SJSA1 (cell line): ENCODE results near the gene NLGN3. TPM values are rescaled to one million over a fixed set of nuclear protein-coding genes. Genes with fewer than 3 reads are reported as not detected.

Experiments used
- DNase-seq, 2 experiments: peaks; one replicate each; pipeline ENCODE4 v3.0.0-alpha.2; 2015 to 2020; ENCODE audit warnings: low spot score in 2 of 2, low read depth in 1 of 2
- H3K27ac ChIP-seq: fragments of 250-450 bp; sonication (Bioruptor Pico); 2 replicates; pipeline ENCODE4 v1.5.1; 2020; ENCODE audit warnings: mild to moderate bottlenecking, moderate library complexity
- H3K27me3 ChIP-seq: fragments of 250-450 bp; sonication (Bioruptor Pico); replicated peaks from 2 replicates; pipeline ENCODE4 v1.5.1; 2020; ENCODE audit warnings: mild to moderate bottlenecking, moderate library complexity
- H3K36me3 ChIP-seq: fragments of 250-450 bp; sonication (Bioruptor Pico); 2 replicates; pipeline ENCODE4 v1.5.1; 2020; ENCODE audit warnings: mild to moderate bottlenecking
- H3K4me1 ChIP-seq: fragments of 250-450 bp; sonication (Bioruptor Pico); replicated peaks from 2 replicates; pipeline ENCODE4 v1.6.1; 2021; ENCODE audit warnings: mild to moderate bottlenecking
- H3K4me3 ChIP-seq: fragments of 250-450 bp; sonication (Bioruptor Pico); 2 replicates; pipeline ENCODE4 v1.5.1; 2020; ENCODE audit warnings: mild to moderate bottlenecking
- H3K9me3 ChIP-seq: fragments of 250-450 bp; sonication (Bioruptor Pico); replicated peaks from 2 replicates; pipeline ENCODE4 v1.5.1; 2020; ENCODE audit warnings: mild to moderate bottlenecking
- total RNA-seq: library from RNA; depleted of rRNA; stranded (reverse); fragments of >200 nt; shearing (Covaris generic); gene quantifications from 2 replicates; pipeline ENCODE4 v1.2.3, GENCODE V29; 2014

Gene NLGN3
- total RNA-seq, 1 experiment from 2014 or later, result not detected

DNA sequence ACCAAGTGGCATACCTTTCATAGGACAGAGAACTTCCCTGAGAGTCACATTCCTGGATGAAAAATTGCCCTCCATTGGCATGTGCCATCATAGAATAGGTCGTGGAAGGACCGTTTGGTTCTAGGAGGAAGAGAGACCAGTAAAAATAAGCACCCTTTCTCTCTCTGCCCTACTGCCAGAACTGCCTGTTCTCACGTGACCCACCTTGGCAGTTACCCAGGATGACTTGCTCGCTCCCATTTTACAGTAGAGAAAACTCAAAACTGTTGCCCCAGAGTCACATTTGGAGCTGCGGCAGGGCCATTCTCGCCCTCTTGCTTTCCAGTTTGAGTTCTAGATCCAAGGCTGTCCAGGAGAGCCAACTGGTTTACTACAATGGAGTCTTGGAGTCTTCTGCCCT, 1.1 kb upstream of the NLGN3 start:
- Histone ChIP-seq H3K9me3 (no peaks in the 10 kb centered on the region), H3K36me3 (no peaks in the 10 kb centered on the region), H3K27me3 (no peaks in the 10 kb centered on the region), H3K4me3 (no peak overlapping the region), H3K27ac (no peak overlapping the region), H3K4me1 (no peaks in the 10 kb centered on the region)
- DNase-seq, result no peak

- no peaks in the 10 kb centered on the region for H3K27me3 ChIP-seq
- DNase-seq, result no peak
- H3K36me3 ChIP-seq, result no peaks in the 10 kb centered on the region
- no peaks in the 10 kb centered on the region for H3K4me1 ChIP-seq
- H3K27ac ChIP-seq, result no peak overlapping the region
- no peaks in the 10 kb centered on the region for H3K9me3 ChIP-seq
- H3K4me3 ChIP-seq, result no peak overlapping the region
Measured at GRCh38 chrX:71147496-71148277, 3.0 kb downstream of the NLGN3 start.

- Histone ChIP-seq H3K27ac (no peak overlapping the region), H3K36me3 (no peaks in the 10 kb centered on the region), H3K4me1 (no peaks in the 10 kb centered on the region), H3K4me3 (no peak overlapping the region), H3K9me3 (no peaks in the 10 kb centered on the region), H3K27me3 (no peaks in the 10 kb centered on the region)
- no peak for DNase-seq
Measured at GRCh38 chrX:71148278-71148663, 3.6 kb downstream of the NLGN3 start.

- no peaks in the 10 kb centered on the region for H3K36me3 ChIP-seq
- H3K27ac ChIP-seq, result no peak overlapping the region
- H3K27me3 ChIP-seq, result no peaks in the 10 kb centered on the region
- no peak overlapping the region for H3K4me3 ChIP-seq
- no peak for DNase-seq
- H3K9me3 ChIP-seq, result no peaks in the 10 kb centered on the region
- no peaks in the 10 kb centered on the region for H3K4me1 ChIP-seq
Measured at GRCh38 chrX:71151366-71151765, 6.7 kb downstream of the NLGN3 start.

DNA sequence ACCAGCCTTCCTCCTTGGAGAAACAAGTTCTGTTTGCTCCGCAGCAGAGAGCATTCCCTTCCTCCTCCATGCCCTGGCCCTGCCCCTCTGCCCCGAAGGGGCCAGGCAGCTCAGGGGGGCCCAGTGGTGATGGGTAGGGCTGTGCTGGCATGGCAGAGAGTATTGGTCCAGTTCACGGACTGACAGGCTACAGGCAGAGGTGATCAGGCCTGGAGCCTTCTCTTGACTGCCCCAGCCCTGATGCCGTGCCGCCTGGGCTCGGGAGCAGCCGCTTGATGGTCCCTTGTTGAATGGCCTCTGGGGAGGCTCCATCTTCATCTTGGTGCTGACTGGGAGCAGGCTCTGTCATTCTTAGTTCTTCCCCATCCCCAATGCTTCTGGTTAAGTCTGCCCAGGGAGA, 9.6 kb downstream of the NLGN3 start:
- Histone ChIP-seq H3K9me3 (no peaks in the 10 kb centered on the region), H3K27ac (no peak overlapping the region)
- DNase-seq, result no peak

DNA sequence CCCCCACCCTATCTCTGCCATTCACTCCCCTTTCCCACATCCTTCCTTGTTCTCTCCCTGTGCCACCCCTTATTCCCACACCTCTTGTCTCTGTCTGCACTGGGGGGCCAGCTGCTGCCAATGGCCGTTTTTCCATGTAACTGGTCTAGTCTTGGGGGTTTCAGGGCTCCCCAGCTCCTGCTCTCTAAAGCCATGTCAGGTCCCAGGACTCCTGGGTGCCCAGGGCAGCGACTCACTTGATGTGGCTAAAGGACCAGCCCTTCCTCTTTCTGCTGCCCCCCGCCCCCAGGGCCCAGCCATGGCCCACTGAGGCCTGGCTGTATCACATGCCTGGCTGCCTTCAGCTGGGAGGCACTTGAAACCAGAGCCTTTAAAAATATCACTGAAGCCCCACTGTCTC, 10.0 kb downstream of the NLGN3 start:
- H3K4me1 ChIP-seq, result no peaks in the 10 kb centered on the region
- no peak for DNase-seq

More for the DNA sequence above, 9.6 kb downstream of the NLGN3 start:
- Histone ChIP-seq H3K4me3 (no peak overlapping the region), H3K4me1 (no peaks in the 10 kb centered on the region), H3K27me3 (no peaks in the 10 kb centered on the region), H3K36me3 (no peaks in the 10 kb centered on the region)

DNA sequence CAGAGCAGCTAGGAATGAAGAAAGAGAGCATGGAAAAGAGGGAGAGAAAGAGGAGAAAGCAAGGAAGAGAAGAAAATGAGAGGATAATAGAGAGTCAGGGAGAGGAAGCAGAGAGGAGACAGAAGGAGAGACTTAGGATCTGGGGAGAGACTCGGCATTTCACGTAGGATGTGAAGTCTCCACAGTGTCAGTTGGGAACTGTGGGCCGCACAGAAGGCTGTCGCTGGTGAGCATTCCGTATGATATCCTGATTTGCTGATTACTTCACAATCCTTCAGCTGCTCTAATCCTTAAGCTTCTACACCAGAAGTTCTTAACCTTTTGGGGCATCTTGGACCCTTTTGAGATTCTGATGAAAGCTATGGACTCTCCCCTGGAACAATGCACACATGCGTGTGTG, 14.0 kb downstream of the NLGN3 start:
- H3K4me3 ChIP-seq, result no peak overlapping the region
- DNase-seq, result no peak
- no peak overlapping the region for H3K27ac ChIP-seq
- H3K9me3 ChIP-seq, result no peaks in the 10 kb centered on the region
- no peaks in the 10 kb centered on the region for H3K4me1 ChIP-seq
- H3K27me3 ChIP-seq, result no peaks in the 10 kb centered on the region
- no peaks in the 10 kb centered on the region for H3K36me3 ChIP-seq

More for the DNA sequence above, 10.0 kb downstream of the NLGN3 start:
- Histone ChIP-seq H3K36me3 (no peaks in the 10 kb centered on the region), H3K27me3 (no peaks in the 10 kb centered on the region), H3K27ac (no peak overlapping the region), H3K4me3 (no peak overlapping the region), H3K9me3 (no peaks in the 10 kb centered on the region)

GRCh38 chrX:71159335-71159734, 14.7 kb downstream of the NLGN3 start:
- no peak for DNase-seq
- Histone ChIP-seq H3K27ac (no peak overlapping the region), H3K4me1 (no peaks in the 10 kb centered on the region), H3K36me3 (no peaks in the 10 kb centered on the region), H3K4me3 (no peak overlapping the region), H3K27me3 (no peaks in the 10 kb centered on the region), H3K9me3 (no peaks in the 10 kb centered on the region)

GRCh38 chrX:71160475-71160874, 15.8 kb downstream of the NLGN3 start:
- Histone ChIP-seq H3K9me3 (no peaks in the 10 kb centered on the region), H3K27ac (no peak overlapping the region)
- no peak for DNase-seq

DNA sequence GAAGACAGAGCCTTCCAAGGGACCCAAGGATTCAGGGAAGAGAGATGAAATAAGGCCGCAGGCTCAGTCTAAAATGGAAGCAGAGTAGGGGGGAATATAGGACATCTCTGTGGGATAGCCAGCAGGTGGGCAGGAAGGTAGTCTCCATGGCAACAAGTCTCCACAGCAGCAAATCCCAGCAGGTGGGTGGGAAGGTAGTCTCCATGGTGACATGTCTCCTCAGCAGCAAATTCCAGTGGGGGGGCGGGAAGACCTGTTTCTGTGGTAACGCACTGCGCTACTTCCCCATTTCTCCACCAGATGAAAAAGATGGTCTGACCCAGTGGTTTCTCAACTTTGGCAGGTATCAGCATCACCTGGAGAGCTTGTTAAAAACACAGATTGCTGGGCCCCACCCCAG, 18.3 kb downstream of the NLGN3 start:
- no peak overlapping the region for H3K27ac ChIP-seq
- DNase-seq, result no peak
- H3K4me1 ChIP-seq, result no peaks in the 10 kb centered on the region

More at GRCh38 chrX:71160475-71160874, 15.8 kb downstream of the NLGN3 start:
- Histone ChIP-seq H3K36me3 (no peaks in the 10 kb centered on the region), H3K4me3 (no peak overlapping the region), H3K4me1 (no peaks in the 10 kb centered on the region), H3K27me3 (no peaks in the 10 kb centered on the region)

GRCh38 chrX:71164071-71164470, 19.4 kb downstream of the NLGN3 start:
- no peak for DNase-seq
- H3K27ac ChIP-seq, result no peak overlapping the region
- no peak overlapping the region for H3K4me3 ChIP-seq
- no peaks in the 10 kb centered on the region for H3K9me3 ChIP-seq
- no peaks in the 10 kb centered on the region for H3K27me3 ChIP-seq
- H3K4me1 ChIP-seq, result no peaks in the 10 kb centered on the region
- H3K36me3 ChIP-seq, result no peaks in the 10 kb centered on the region

More for the DNA sequence above, 18.3 kb downstream of the NLGN3 start:
- H3K9me3 ChIP-seq, result no peaks in the 10 kb centered on the region
- no peaks in the 10 kb centered on the region for H3K36me3 ChIP-seq
- H3K27me3 ChIP-seq, result no peaks in the 10 kb centered on the region
- H3K4me3 ChIP-seq, result no peak overlapping the region

GRCh38 chrX:71166461-71166860, 21.8 kb downstream of the NLGN3 start:
- Histone ChIP-seq H3K27ac (no peak overlapping the region), H3K4me1 (no peaks in the 10 kb centered on the region), H3K9me3 (no peaks in the 10 kb centered on the region), H3K4me3 (no peak overlapping the region), H3K36me3 (no peaks in the 10 kb centered on the region), H3K27me3 (no peaks in the 10 kb centered on the region)
- DNase-seq, result no peak

DNA sequence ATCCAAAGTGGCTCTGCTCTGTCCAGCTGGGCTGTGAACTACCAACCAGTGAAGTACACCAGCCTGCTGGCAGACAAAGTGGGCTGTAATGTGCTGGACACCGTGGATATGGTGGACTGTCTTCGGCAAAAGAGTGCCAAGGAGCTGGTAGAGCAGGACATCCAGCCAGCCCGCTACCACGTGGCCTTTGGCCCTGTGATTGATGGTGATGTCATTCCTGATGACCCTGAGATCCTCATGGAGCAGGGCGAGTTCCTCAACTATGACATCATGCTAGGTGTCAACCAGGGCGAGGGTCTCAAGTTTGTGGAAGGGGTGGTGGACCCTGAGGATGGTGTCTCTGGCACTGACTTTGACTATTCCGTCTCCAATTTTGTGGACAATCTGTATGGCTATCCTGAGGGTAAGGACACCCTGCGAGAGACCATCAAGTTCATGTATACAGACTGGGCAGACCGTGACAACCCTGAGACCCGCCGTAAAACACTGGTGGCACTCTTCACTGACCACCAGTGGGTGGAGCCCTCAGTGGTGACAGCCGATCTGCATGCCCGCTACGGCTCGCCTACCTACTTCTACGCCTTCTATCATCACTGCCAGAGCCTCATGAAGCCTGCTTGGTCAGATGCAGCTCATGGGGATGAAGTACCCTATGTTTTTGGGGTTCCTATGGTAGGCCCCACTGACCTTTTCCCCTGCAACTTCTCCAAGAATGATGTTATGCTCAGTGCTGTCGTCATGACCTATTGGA, 22.6 kb downstream of the NLGN3 start:
- Histone ChIP-seq H3K27me3 (no peaks in the 10 kb centered on the region), H3K36me3 (no peaks in the 10 kb centered on the region), H3K27ac (no peak overlapping the region), H3K4me3 (no peak overlapping the region), H3K9me3 (no peaks in the 10 kb centered on the region), H3K4me1 (no peaks in the 10 kb centered on the region)
- DNase-seq, result no peak

DNA sequence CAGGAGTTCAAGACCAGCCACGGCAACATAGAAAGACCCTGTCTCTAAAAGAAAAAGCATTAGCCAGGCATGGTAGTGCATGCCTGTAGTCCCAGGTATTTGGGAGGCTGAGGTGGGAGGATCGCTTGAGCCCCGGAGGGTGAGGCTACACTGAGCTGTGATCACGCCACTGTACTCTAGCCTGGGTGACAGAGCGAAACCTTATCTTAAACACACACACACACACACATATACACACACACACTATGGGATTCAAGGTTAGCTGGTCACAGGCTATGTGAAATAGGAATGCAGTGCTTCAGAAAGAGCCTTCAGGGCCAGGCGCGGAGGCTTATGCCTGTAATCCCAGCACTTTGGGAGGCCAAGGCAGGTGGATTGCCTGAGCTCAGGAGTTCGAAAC, 23.5 kb downstream of the NLGN3 start:
- H3K27ac ChIP-seq, result no peak overlapping the region
- no peak overlapping the region for H3K4me3 ChIP-seq
- no peak for DNase-seq
- H3K4me1 ChIP-seq, result no peaks in the 10 kb centered on the region
- no peaks in the 10 kb centered on the region for H3K9me3 ChIP-seq
- H3K27me3 ChIP-seq, result no peaks in the 10 kb centered on the region
- no peaks in the 10 kb centered on the region for H3K36me3 ChIP-seq
